ENCODE results near the gene CCDC182. TPM values are rescaled to one million over a fixed set of nuclear protein-coding genes. Genes with fewer than 3 reads are reported as not detected.

CCDC182 gene
- total RNA-seq, 1 donor from 2014 or later = not detected

DNA sequence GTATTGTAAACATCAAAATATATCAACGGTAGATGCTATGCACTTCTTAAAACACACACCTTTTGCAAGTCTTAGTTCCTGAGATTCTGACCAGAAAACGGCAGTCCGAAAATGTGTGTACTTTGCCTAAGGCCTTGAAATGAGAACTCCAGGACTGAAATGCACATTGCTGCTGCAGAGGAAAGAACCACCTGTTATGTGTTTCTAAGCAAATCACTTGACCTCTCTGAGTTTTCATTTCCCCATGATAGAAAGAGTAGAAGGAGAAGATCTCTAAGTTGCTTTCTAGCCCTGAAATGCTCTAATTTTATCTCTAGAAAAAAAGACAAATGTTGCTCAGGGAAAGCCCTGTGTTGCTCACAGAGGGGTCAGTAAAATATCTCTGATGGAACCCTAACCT is 9.9 kb downstream of the CCDC182 start:
- ATAC-seq (no peak), DNase-seq (ENCODE audit: low spot score) (no peak)
- intact Hi-C loops (cut with DNase I) = no loop called here

DNA sequence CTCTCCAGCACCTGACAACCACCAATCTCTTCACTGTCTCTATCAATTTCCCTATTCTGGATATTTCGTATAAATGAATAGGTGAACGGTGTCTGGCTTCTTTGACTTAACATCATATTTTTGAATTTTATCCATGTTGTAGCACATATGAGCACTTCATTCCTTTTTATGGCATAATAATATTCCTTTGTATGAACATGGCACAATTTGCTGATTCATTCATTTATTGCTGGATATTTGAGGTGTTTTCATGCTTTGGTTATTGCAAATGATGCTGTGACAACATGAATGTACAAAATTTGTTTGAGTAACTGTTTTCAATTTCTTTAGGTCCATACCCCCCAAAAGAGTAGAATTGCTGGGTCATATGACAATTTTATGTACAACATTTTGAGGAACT is 12.0 kb downstream of the CCDC182 start:
- ATAC-seq (no peak), DNase-seq (ENCODE audit: low spot score) (no peak)
- intact Hi-C loops (cut with DNase I) = no loop called here

DNA sequence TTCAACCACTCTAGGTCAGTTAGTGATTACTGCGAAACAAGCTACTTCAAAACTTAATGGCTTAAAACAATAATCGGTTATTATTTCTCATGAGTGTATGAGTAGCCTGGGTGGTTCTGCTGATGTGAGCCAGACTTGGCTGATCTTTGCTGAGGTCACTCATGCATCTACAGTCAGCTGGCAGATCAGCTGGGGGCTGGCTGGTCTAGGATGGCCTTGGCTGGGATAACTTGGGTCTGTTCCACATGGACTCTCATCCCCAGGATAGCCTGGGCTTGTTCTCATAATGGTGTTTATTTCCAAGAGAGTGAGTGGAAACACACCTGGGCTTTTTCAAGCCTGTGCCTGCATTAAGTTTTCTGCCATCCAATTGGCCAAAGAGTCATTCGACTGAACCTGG is 13.0 kb downstream of the CCDC182 start:
- ATAC-seq (no peak), DNase-seq (ENCODE audit: low spot score) (peak; percentile 27)
- intact Hi-C loops (cut with DNase I) = no loop called here

DNA sequence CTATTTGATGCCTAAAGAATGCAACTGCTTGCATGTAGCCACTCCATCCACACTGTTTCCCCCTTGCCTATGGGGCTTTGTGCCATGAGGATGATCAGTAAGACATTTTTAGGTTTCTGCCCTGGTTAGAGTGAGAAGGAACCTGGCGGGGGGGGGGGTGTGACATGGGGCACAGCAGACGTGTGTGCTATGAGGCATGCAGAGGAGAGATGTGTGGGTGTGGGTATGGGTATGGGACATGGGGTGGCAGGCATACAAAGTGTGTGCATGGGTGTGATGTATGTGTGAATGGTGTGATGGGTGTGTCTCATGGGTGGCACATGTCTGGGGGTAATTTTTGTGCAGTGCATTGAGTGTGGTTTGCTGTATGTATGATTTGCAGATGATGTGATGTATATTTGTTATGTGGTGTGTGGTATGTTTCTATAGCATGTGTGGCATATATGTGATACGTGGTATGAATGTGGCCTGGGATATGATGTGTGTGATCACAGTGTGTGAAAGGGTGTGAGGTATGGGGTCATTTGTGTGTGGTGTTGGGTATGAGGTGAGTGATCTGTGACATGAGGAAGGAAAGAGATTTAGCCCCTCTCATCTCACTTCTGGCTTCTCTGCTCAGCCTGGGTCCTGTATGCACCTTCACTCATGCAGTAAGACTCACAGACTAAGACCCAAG is 14.9 kb downstream of the CCDC182 start:
- intact Hi-C loops (cut with DNase I) = no loop called here
- DNase-seq (ENCODE audit: low spot score) (no peak), ATAC-seq (no peak)

DNA sequence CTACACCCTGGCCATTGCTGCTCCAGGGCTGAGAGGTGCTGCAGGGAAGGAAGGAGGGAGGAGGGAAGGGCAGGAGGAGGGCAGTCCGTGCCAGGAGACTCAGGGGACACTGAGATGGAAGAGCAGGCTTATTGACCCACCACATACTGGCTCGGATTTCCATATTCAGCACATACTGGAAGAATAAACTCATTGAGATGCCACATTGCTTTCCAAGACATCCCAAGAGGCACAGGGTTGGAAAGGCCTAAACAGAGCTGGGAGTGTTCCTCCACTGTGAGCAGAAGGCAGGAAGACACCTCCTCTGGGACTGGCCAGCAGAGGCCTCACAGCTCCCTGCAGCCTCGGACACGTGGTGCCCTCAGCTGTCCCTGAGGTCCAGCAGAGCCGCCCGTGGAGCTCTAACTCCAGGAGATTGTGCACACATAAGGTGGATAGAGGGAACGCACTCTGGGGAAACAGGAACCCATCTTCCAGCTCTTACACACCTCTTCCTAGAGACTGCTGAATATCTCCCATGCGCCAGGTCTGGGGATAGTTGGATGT is 17.4 kb downstream of the CCDC182 start:
- DNase-seq (ENCODE audit: low spot score) (no peak), ATAC-seq (no peak)
- intact Hi-C loops (cut with DNase I) = loop anchor here (5.0 kb wide), 1 partner anchor 865 kb away; no protein-coding TSS in a partner anchor

DNA sequence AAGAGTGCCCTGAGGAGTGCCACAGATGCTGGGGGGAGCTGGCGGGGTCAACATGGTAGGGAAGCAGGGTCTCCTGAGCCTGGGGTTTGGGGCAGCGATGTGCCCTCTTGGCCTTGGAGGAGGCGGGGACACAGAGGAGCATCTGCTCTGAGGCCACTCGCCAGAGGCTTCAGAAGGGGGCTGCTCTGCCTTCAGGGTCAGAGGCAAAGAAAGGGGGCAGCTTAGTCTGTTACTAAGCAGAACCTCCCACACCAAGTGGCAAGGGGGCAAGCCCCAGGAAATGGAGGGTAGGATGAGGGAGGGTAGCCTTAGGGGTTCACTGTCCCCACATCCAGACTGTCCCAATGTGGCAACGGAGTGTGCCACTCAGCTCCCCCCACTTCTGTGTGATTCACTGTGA is 18.3 kb downstream of the CCDC182 start:
- no peak for ATAC-seq
- no peak for DNase-seq (ENCODE audit: low spot score)
- intact Hi-C loops (cut with DNase I) = loop anchor here (5.0 kb wide), 1 partner anchor 865 kb away; no protein-coding TSS in a partner anchor

DNA sequence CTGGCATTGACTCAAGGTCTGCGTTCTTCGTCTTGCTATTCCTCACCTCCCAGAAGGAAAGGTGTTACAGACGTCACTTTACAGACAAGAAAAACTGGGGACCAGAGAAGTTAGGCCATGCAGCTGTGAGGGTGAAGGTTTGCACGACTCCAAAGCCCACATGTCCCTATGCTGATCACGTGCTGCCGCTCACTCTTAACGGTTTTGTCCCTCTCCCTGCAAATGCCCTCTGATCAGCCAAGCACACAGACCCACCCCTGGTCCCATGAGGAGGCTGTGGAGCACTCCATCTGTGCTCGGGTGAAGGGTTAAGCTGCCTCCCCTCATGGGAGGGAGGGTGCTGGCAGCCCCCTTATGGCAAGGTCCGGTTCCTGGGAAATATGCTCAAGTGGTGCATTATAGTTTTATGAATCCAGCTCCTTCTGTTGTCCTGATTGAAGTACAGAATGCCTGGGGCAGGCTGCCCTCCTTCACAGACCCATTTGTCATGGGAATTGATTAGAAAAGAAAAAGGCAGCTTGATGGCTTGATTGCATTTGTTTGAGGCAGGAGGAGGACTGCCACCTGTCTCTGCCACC is 18.8 kb downstream of the CCDC182 start:
- intact Hi-C loops (cut with DNase I) = loop anchor here (5.0 kb wide), 1 partner anchor 866 kb away; no protein-coding TSS in a partner anchor
- no peak for ATAC-seq
- no peak for DNase-seq (ENCODE audit: low spot score)

DNA sequence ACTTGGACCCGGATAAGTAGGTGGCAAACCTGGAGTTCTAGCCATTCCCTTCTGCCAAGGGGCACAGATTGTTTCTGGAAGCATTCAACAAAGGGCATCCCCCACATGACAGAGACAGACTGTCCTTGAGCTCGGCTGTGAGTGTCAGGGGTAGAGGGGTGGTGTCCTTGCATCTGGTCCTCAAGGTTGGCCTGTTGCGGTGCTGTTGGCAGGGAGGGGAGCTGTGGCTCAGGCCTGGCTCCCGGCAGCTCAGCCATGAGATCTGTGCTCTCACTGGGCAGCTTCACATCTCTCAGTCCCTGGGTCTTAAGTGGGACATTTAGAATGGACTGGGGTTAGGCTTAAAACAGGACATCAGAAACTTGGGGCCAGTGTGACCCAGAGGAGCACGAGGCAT is 20.4 kb downstream of the CCDC182 start:
- intact Hi-C loops (cut with DNase I) = loop anchor here (5.0 kb wide), 1 partner anchor 868 kb away; no protein-coding TSS in a partner anchor
- ATAC-seq (no peak), DNase-seq (ENCODE audit: low spot score) (no peak)

DNA sequence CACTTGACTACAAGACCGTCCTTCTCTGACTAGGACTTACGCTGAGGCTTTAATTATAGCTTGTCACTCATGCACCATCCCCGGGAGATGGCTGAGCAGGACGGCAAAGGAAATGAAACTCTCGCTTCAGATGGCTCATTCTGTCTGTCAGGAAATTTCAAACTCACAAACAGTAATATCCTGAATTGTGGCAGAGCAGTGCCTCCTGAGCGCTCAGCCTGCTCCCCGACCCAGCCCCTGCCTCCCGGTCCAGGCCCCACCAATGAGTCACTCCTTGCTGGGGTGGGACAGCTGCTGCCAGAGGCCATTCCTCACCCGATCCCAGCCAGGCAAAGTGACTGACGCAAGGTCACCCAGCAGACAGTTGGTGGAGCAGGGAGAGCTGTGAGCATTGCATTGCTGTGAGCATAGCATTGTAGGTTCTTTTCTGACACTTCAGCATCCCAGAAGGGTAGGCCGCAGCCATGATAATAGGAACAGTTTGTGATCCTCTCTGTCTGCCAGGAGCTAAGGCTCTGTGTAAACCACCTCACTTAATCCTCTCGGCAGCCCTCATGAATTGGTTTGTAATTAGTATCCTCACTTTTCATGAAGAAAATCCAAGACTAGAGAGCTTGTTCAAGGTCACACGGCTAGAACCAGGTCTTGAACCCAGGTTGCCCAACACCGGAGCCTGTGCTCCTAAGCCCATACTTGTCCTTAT is 20.9 kb downstream of the CCDC182 start:
- DNase-seq (ENCODE audit: low spot score) (peak; percentile 49), ATAC-seq (no peak)
- intact Hi-C loops (cut with DNase I) = no loop called here

DNA sequence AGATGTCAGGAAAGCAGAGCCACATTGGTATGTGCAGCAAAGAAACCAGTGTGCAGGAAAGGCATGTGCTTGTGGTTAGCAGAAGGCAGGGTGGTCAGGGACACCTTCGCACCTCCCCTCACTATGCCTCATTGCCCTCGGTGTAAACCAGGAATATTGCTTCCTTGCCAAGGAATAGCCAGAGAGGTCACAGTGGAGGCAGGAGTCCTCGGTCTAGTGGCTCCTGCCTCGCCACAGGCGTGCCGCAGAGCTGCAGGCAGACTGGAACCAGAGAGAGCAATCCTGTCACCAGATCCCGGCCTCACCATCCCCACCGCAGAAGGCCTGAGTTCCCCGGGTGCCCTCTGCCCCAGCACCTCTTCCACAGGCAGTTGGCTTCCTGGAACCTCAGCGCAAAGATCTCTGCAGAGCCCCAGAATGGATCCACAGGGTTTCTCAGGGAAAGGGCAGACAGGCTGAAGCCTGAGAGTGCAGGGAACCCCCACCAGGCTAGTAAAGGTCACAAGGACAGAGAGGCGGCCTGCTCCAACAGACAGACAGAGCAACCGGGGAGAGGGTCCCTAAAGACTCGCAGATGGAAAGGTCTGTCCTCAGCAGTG is 21.6 kb downstream of the CCDC182 start:
- intact Hi-C loops (cut with DNase I) = no loop called here
- ATAC-seq = no peak
- peak; percentile 32 for DNase-seq (ENCODE audit: low spot score)

DNA sequence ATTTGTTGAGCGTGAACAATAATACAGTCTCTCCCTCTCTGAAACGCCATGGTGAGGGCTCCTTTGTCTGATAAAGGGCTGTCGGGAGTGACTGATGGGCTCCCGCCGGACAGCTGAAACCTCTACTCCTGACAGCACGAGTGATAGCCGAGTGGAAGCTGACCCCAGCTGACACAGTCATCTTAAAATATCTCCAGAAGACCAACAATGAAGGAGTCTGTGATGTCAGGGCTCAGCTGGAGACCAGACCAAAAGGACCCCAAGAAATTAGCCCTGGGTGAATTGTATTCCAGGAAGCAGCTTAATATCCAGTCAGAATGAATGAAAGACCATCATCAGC is 22.4 kb downstream of the CCDC182 start:
- intact Hi-C loops (cut with DNase I) = no loop called here
- no peak for DNase-seq (ENCODE audit: low spot score)
- ATAC-seq = no peak

DNA sequence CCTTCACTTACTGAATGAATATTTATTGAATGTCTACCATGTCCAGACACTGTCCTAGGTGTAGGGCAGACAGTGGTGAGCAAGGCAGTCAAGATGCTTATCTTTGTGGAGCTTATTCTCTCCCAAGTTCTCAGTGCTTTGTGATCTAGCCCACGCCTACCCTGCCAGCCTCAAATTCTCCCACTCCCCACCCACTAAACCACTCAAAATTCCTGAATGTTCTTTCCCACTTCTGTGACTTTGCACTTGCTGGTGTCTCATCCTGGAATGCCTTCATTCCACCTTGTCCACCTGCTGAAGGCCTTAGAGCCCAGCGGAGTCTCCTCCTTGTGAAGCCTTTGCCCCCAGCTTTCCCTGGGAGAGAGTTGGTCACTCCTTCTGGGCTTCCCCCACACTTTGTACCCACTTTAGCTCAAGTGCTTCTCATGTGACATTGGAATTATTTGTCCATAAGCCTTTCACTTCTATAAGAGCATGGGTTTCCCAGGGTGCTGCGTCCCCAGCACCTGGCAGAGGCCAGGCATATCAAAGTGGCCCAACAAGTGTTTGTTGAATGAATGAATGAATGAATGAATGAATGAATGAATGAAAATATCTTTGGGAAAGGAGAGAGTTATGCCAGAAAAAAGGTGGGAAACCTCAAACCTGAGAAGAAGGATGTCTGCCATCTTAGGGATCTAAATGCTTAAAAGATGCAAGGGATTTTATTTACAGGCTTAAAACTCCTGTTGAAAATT is 23.0 kb downstream of the CCDC182 start:
- ATAC-seq = no peak
- intact Hi-C loops (cut with DNase I) = no loop called here
- no peak for DNase-seq (ENCODE audit: low spot score)

DNA sequence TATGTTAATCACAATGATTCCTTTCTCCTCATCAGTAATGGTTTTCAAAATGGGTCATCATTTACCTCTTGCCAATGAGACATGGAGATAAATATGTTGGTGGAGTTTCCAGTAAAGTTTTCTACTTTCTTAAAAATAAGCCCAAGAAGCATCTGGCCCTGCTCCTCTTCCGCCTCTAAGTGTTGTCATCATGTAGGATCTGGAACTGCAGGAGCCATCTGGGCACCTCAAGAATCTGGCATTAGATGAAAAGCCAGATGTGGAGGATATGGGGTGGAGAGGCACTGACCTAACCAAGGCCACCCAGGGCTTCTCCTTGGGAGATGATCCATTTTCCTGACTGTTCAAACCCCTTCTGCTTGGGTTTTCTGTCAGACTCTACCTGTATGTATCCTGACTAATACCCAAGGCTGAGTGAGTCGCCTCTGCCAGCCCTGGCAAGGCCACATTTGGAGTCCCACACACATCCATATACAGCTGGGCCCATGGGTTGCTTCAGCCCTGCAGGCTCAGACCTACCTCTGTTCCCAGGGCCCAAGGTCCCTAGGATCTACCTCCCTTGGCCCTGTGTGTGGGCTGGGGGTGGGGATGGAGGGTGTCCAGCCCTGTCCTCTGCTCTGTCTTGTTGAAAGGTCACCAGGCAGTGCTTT is 24.6 kb downstream of the CCDC182 start:
- intact Hi-C loops (cut with DNase I) = no loop called here
- ATAC-seq (no peak), DNase-seq (ENCODE audit: low spot score) (peak; percentile 15)

DNA sequence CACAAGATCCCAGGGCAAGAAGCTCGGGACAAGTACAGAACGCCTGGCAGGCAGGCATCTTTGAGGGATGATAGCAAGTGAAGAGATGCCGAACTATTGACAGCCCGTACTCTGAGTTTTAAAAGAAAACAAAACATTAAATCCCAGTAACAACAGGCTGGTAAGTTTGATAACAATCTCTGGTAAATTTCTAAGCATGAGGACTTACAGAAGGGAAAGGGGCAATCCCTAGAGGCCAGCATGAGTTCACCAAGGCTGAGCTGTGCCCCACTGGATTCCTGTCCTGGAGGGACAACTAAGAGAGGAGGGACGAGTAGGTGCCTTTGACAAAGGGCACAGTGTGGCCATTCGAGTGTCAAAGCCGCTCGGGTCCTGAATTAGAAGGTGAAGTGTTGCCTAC is 26.2 kb downstream of the CCDC182 start:
- intact Hi-C loops (cut with DNase I) = no loop called here
- no peak for DNase-seq (ENCODE audit: low spot score)
- no peak for ATAC-seq

DNA sequence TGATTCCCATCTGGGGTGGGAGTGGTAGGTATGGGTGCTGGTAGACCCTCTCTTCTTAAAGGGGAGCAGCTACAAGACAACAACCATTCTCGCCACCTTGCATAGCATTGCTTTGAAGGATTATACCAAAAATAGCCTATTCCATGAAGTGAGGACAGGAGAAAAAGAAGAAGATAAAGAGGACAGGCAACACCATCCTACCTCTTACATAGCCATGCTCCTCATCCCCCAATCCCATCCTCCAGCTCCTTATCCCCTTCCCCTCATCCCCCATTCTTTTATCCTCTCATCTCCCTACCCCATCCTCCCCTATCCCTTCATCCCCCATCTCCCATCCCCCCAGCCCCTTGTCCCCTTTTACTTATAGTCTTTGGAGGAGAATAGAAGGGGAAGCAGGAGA is 29.1 kb downstream of the CCDC182 start:
- intact Hi-C loops (cut with DNase I) = no loop called here

DNA sequence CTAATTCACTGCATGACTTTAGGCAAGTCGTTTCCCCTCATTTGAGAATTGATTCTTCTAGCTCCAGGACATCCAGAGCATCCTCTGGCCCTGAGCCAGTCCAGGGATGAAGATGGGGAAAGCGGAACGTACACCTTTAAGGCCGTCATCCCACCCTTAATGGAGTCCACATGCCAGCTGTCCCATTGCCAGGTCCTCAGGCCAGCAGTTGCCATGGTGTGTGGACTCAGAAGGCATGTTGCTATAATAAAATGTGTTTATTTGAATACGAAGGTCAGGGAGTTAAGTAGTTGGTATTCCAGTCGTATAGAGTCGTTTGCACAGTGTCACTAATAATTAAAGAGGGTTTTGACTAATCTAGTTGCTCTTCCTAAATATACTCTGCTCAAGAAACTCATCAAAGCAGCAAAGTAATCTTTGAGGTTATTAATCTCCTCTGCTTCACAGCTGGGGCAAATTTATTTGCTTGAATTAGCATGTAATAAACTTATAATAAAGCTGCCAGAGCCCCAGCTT is 30.4 kb downstream of the CCDC182 start:
- ATAC-seq = no peak

More for the DNA sequence above, 29.1 kb downstream of the CCDC182 start:
- no peak for ATAC-seq
- DNase-seq (ENCODE audit: low spot score) = no peak

DNA sequence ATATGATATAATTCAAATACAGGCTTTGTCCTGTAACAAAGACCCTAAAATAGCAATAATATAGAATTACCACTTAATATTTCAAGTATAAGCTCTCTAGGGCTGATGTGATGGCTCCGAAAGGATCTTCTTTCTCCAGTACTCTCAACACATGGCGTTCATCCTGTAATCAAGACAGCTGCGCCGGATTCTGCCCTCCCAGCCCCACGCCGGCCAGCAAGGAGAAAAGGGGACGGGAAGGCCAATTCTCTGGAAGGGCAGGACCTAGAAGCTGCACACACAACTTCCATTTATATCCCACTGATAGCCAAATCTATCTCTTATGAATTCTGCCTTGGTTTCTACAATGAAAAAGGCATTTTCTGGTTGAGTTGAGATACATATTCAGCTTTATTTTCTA is 32.0 kb downstream of the CCDC182 start:
- intact Hi-C loops (cut with DNase I) = no loop called here
- ATAC-seq = no peak
- DNase-seq (ENCODE audit: low spot score) = no peak

More for the DNA sequence above, 30.4 kb downstream of the CCDC182 start:
- DNase-seq (ENCODE audit: low spot score) = no peak
- intact Hi-C loops (cut with DNase I) = no loop called here

DNA sequence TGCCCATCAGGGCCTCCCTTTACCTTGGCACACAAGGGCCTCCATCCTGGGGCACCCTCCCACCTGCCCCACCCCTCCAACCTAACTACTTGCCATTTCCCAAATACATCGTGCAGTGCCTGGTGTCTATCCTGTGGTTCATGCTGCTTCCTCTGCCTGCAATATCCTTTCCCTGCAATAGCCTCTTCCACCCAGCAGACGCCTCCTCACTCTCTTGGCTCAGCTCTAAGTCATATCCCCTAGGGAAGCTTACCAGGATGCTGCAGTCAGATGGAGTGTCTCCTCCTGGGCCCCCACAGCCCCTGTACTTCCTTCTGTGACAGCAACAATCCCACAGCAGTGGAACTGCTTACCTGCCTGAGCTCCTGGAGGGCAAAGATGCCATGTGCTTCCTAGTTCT is 36.7 kb downstream of the CCDC182 start:
- DNase-seq (ENCODE audit: low spot score) (no peak), ATAC-seq (no peak)
- intact Hi-C loops (cut with DNase I) = no loop called here
